Liver (tissue), 9 donors: ENCODE data around the gene NRROS. TPM values are rescaled to one million over a fixed set of nuclear protein-coding genes. Genes with fewer than 3 reads are reported as not detected.

Source experiments
- DNase-seq: peaks from one replicate; pipeline ENCODE4 v3.0.0-alpha.2; 2017; ENCODE audit warnings: low spot score
- H3K27ac ChIP-seq, 2 donors: one replicate each; pipeline ENCODE4 v1.7.0; 2013; ENCODE audit warnings: inconsistent platforms in 2 of 2, low read length in 2 of 2, control low read depth in 1 of 2, low read depth in 1 of 2, mild to moderate bottlenecking in 1 of 2
- H3K27me3 ChIP-seq, 4 donors: one replicate each; pipeline versions ENCODE4 v1.6.1 to v1.7.0; 2013; ENCODE audit warnings: low read length in 3 of 4, inconsistent platforms in 1 of 4, mild to moderate bottlenecking in 1 of 4, moderate library complexity in 1 of 4; ENCODE audit not compliant: control insufficient read depth in 4 of 4, insufficient read depth in 4 of 4
- H3K36me3 ChIP-seq, 4 donors: one replicate each; pipeline versions ENCODE4 v1.6.1 to v1.7.0; 2013; ENCODE audit warnings: low read length in 3 of 4, mild to moderate bottlenecking in 3 of 4, low read depth in 1 of 4, moderate library complexity in 1 of 4; ENCODE audit not compliant: control insufficient read depth in 4 of 4, insufficient read depth in 3 of 4
- H3K4me1 ChIP-seq, 4 donors: one replicate each; pipeline versions ENCODE4 v1.6.1 to v1.7.0; 2013; ENCODE audit warnings: low read length in 3 of 4, mild to moderate bottlenecking in 3 of 4, moderate library complexity in 1 of 4; ENCODE audit not compliant: control insufficient read depth in 4 of 4, insufficient read depth in 4 of 4
- H3K4me3 ChIP-seq, 3 donors: one replicate each; pipeline versions ENCODE4 v1.6.1 to v1.7.0; 2013; ENCODE audit warnings: low read length in 3 of 3, control low read depth in 1 of 3, low read depth in 1 of 3, mild to moderate bottlenecking in 1 of 3
- H3K9ac ChIP-seq, 2 donors: one replicate each; pipeline ENCODE4 v1.7.0; 2013; ENCODE audit warnings: low read length in 2 of 2, mild to moderate bottlenecking in 2 of 2, moderate library complexity in 2 of 2, control low read depth in 1 of 2, low read depth in 1 of 2
- H3K9me3 ChIP-seq, 4 donors: one replicate each; pipeline versions ENCODE4 v1.6.1 to v1.7.0; 2013; ENCODE audit warnings: low read length in 3 of 4; ENCODE audit not compliant: control insufficient read depth in 4 of 4
- EGR1 ChIP-seq, 2 donors: IDR thresholded peaks; 2 replicates each; pipeline ENCODE4 v1.6.1; 2016 to 2018; ENCODE audit warnings: antibody characterized with exemption in 2 of 2, low read depth in 2 of 2
- FOXA1 ChIP-seq: IDR thresholded peaks from 2 replicates; pipeline ENCODE4 v1.6.1; 2016; ENCODE audit warnings: antibody characterized with exemption
- FOXA2 ChIP-seq: IDR thresholded peaks from 2 replicates; pipeline ENCODE4 v1.6.1; 2016; ENCODE audit warnings: antibody characterized with exemption
- GABPA ChIP-seq, 2 donors: IDR thresholded peaks in 1 of 2; conservative IDR thresholded peaks in 1 of 2; 2 replicates each; pipeline ENCODE4 v1.6.1; 2016; ENCODE audit warnings: antibody characterized with exemption in 2 of 2, mild to moderate bottlenecking in 1 of 2, moderate library complexity in 1 of 2
- HNF4A ChIP-seq, 2 donors: conservative IDR thresholded peaks; 2 replicates each; pipeline ENCODE4 v1.6.1; 2016; ENCODE audit warnings: antibody characterized with exemption in 2 of 2, mild to moderate bottlenecking in 2 of 2
- HNF4G ChIP-seq: IDR thresholded peaks from 2 replicates; pipeline ENCODE4 v1.6.1; 2016; ENCODE audit warnings: antibody characterized with exemption
- JUND ChIP-seq, 2 donors: IDR thresholded peaks; 2 replicates each; pipeline ENCODE4 v1.6.1; 2016; ENCODE audit warnings: antibody characterized with exemption in 2 of 2
- NR2F2 ChIP-seq: IDR thresholded peaks from 2 replicates; pipeline ENCODE4 v1.6.1; 2016; ENCODE audit warnings: antibody characterized with exemption
- RAD21 ChIP-seq, 2 donors: IDR thresholded peaks; 2 replicates each; pipeline ENCODE4 v1.6.1; 2016; ENCODE audit warnings: antibody characterized with exemption in 2 of 2, mild to moderate bottlenecking in 2 of 2
- RXRA ChIP-seq, 2 donors: IDR thresholded peaks; 2 replicates each; pipeline ENCODE4 v1.6.1; 2017 to 2018; ENCODE audit warnings: antibody characterized with exemption in 2 of 2, mild to moderate bottlenecking in 1 of 2
- SP1 ChIP-seq: IDR thresholded peaks from 2 replicates; pipeline ENCODE4 v1.6.1; 2018; ENCODE audit warnings: antibody characterized with exemption, mild to moderate bottlenecking
- TAF1 ChIP-seq: conservative IDR thresholded peaks from 2 replicates; pipeline ENCODE4 v1.6.1; 2016; ENCODE audit warnings: antibody characterized with exemption, mild to moderate bottlenecking
- YY1 ChIP-seq: IDR thresholded peaks from 2 replicates; pipeline ENCODE4 v1.6.1; 2016; ENCODE audit warnings: antibody characterized with exemption, mild to moderate bottlenecking
- WGBS: extraction: QIAGEN DNeasy Blood & Tissue Kit; methylation state at CpG from one replicate; pipeline ENCODE4 v1.1.7; 2013; 5-methylcytosine and 5-hydroxymethylcytosine counted together
- polyA plus RNA-seq, 2 donors: library from polyadenylated mRNA; stranded (reverse) in 1 of 2; unstranded in 1 of 2; fragments of 200-250 nt in 1 of 2; fragments of >200 nt in 1 of 2; fragmentation: Nextera tagmentation in 1 of 2; extraction: Ambion mirVana in 1 of 2; gene quantifications; one replicate each; pipeline versions ENCODE4 v1.2.1 to v1.2.3, GENCODE V29; 2013 to 2015
- total RNA-seq, 2 donors: library from RNA; depleted of rRNA; stranded (reverse); fragments of >200 nt; gene quantifications; one replicate each; pipeline ENCODE4 v1.2.3, GENCODE V29; 2014
- TF ChIP-seq, protein P1 (sequence below): IDR thresholded peaks from 2 replicates; pipeline ENCODE4 v1.6.1; 2016; ENCODE audit warnings: antibody characterized with exemption, mild to moderate bottlenecking
- TF ChIP-seq, protein P2 (sequence below): fragments of 150-350 bp; IDR thresholded peaks from 2 replicates; pipeline ENCODE4 v1.5.1; 2017; ENCODE audit warnings: improper control_type of control experiment, low read depth, low read length; ENCODE audit not compliant: missing input control
- TF ChIP-seq, protein P3 (sequence below): IDR thresholded peaks from 2 replicates; pipeline ENCODE4 v1.6.1; 2016; ENCODE audit warnings: antibody characterized with exemption
- TF ChIP-seq, protein P4 (sequence below): IDR thresholded peaks from 2 replicates; pipeline ENCODE4 v1.6.1; 2016; ENCODE audit warnings: antibody characterized with exemption
- TF ChIP-seq, protein P5 (sequence below): IDR thresholded peaks from 2 replicates; pipeline ENCODE4 v1.6.1; 2016; ENCODE audit warnings: antibody characterized with exemption
- donor health status: healthy.
- donor health status: healthy.
- donor health status: healthy.
- donor health status: healthy.
- donor health status: healthy.

Gene NRROS
- total and polyA plus RNA-seq, 4 donors = 0.82 to 9.2 (median 3.0) TPM

DNA sequence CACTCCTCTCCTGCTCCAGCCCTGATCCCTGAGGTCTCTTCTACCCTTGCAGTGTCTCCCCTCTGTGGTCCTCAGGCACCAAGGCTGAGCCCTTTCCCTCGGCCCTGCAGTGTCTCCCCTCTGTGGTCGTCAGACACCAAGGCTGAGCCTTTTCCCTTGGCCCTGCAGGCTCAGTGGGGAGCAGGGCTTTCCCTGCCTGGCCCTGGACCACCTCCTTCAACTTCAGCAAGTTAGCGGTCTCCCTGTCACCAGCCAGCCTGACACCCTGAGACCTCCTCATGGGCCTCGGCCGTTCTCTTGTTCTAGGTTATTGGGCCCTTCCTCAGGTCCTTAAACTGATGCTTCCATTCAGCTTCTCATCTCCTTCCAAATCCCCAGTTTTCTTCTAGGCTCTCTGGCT, 4.3 kb downstream of the NRROS start:
- Histone ChIP-seq H3K4me3 (no peak overlapping the region), H3K4me1 (peaks cover 0 to 5% (median 2%) of the 10 kb centered on the region in 4 donors), H3K9ac (no peak overlapping the region), H3K36me3 (no peaks in the 10 kb centered on the region), H3K27ac (no peak overlapping the region), H3K27me3 (peaks cover 0 to 5% (median 0%) of the 10 kb centered on the region in 4 donors), H3K9me3 (no peaks in the 10 kb centered on the region)
- 86% methylated on average over 5 of the region's 5 CpGs for WGBS
- DNase-seq = no peak
- TF ChIP-seq TAF1 = no peak
- no peak for TF ChIP-seq RAD21 (IDR thresholded peaks at IDR 0.05)
- TF ChIP-seq SP1 = no peak
- TF ChIP-seq, protein P1, sequence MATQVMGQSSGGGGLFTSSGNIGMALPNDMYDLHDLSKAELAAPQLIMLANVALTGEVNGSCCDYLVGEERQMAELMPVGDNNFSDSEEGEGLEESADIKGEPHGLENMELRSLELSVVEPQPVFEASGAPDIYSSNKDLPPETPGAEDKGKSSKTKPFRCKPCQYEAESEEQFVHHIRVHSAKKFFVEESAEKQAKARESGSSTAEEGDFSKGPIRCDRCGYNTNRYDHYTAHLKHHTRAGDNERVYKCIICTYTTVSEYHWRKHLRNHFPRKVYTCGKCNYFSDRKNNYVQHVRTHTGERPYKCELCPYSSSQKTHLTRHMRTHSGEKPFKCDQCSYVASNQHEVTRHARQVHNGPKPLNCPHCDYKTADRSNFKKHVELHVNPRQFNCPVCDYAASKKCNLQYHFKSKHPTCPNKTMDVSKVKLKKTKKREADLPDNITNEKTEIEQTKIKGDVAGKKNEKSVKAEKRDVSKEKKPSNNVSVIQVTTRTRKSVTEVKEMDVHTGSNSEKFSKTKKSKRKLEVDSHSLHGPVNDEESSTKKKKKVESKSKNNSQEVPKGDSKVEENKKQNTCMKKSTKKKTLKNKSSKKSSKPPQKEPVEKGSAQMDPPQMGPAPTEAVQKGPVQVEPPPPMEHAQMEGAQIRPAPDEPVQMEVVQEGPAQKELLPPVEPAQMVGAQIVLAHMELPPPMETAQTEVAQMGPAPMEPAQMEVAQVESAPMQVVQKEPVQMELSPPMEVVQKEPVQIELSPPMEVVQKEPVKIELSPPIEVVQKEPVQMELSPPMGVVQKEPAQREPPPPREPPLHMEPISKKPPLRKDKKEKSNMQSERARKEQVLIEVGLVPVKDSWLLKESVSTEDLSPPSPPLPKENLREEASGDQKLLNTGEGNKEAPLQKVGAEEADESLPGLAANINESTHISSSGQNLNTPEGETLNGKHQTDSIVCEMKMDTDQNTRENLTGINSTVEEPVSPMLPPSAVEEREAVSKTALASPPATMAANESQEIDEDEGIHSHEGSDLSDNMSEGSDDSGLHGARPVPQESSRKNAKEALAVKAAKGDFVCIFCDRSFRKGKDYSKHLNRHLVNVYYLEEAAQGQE = no peak
- TF ChIP-seq, protein P2, sequence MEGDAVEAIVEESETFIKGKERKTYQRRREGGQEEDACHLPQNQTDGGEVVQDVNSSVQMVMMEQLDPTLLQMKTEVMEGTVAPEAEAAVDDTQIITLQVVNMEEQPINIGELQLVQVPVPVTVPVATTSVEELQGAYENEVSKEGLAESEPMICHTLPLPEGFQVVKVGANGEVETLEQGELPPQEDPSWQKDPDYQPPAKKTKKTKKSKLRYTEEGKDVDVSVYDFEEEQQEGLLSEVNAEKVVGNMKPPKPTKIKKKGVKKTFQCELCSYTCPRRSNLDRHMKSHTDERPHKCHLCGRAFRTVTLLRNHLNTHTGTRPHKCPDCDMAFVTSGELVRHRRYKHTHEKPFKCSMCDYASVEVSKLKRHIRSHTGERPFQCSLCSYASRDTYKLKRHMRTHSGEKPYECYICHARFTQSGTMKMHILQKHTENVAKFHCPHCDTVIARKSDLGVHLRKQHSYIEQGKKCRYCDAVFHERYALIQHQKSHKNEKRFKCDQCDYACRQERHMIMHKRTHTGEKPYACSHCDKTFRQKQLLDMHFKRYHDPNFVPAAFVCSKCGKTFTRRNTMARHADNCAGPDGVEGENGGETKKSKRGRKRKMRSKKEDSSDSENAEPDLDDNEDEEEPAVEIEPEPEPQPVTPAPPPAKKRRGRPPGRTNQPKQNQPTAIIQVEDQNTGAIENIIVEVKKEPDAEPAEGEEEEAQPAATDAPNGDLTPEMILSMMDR = no peak
- TF ChIP-seq HNF4A (conservative IDR thresholded peaks at IDR 0.05) = no peak
- TF ChIP-seq YY1 = no peak
- TF ChIP-seq HNF4G = no peak
- TF ChIP-seq, protein P3, sequence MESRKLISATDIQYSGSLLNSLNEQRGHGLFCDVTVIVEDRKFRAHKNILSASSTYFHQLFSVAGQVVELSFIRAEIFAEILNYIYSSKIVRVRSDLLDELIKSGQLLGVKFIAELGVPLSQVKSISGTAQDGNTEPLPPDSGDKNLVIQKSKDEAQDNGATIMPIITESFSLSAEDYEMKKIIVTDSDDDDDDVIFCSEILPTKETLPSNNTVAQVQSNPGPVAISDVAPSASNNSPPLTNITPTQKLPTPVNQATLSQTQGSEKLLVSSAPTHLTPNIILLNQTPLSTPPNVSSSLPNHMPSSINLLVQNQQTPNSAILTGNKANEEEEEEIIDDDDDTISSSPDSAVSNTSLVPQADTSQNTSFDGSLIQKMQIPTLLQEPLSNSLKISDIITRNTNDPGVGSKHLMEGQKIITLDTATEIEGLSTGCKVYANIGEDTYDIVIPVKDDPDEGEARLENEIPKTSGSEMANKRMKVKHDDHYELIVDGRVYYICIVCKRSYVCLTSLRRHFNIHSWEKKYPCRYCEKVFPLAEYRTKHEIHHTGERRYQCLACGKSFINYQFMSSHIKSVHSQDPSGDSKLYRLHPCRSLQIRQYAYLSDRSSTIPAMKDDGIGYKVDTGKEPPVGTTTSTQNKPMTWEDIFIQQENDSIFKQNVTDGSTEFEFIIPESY = no peak
- TF ChIP-seq GABPA (IDR thresholded peaks at IDR 0.05 in 1 of 2, conservative IDR thresholded peaks at IDR 0.05 in 1 of 2) = no peak
- no peak for TF ChIP-seq FOXA1
- no peak for TF ChIP-seq JUND (IDR thresholded peaks at IDR 0.05)
- TF ChIP-seq FOXA2 = no peak
- TF ChIP-seq, protein P4, sequence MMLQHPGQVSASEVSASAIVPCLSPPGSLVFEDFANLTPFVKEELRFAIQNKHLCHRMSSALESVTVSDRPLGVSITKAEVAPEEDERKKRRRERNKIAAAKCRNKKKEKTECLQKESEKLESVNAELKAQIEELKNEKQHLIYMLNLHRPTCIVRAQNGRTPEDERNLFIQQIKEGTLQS = no peak
- no peak for TF ChIP-seq RXRA (IDR thresholded peaks at IDR 0.05)
- no peak for TF ChIP-seq EGR1 (IDR thresholded peaks at IDR 0.05; ENCODE audit: low read depth in 2 of 2)
- TF ChIP-seq NR2F2 = no peak
- TF ChIP-seq, protein P5, sequence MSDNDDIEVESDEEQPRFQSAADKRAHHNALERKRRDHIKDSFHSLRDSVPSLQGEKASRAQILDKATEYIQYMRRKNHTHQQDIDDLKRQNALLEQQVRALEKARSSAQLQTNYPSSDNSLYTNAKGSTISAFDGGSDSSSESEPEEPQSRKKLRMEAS = no peak
